Measurements from ENCODE around the gene CACNA1C. TPM values are rescaled to one million over a fixed set of nuclear protein-coding genes. Genes with fewer than 3 reads are reported as not detected.

Gene CACNA1C
- total and polyA plus RNA-seq, 2 of the 4 experiments (the other 2 are of a cell fraction): 1.6 to 2.6 TPM

- H3K27ac ChIP-seq (ENCODE audit: insufficient read depth, low read length): no peak overlapping the region
- no peaks in the 10 kb centered on the region for H3K27me3 ChIP-seq (ENCODE audit: control insufficient read depth, insufficient read depth, low read length)
- no peak overlapping the region for H2AK9ac ChIP-seq (replicated peaks; ENCODE audit: low read depth, low read length, poor library complexity)
- no peak overlapping the region for H4K8ac ChIP-seq (ENCODE audit: low read depth in 2 of 2, low read length in 2 of 2)
- DNase-seq (no peak), ATAC-seq (ENCODE audit: low read depth) (no peak)
- no peak overlapping the region for H3K56ac ChIP-seq (ENCODE audit: extremely low read depth, insufficient read depth, low read length)
- no peak overlapping the region for H2BK20ac ChIP-seq (ENCODE audit: low read depth, low read length)
- intact Hi-C loops (cut with micrococcal nuclease): no loop called here
- no CpG with 5 or more reads among the region's 3 CpGs for WGBS, 2 experiments (ENCODE audit: extremely low coverage in 2 of 2, insufficient read length in 1 of 2)
- H3K18ac ChIP-seq (ENCODE audit: low read depth, low read length): no peak overlapping the region
- dilution Hi-C loops (cut with HindIII; ENCODE audit: low sequenced_read_pairs, unreplicated experiment): no loop called here
- H3K79me1 ChIP-seq (ENCODE audit: low read depth in 1 of 2, low read length in 2 of 2): no peaks in the 10 kb centered on the region
- no peak overlapping the region for H2AK5ac ChIP-seq (ENCODE audit: low read depth, low read length)
- POLR2A ChIA-PET (ENCODE audit: unreplicated experiment): no interaction called here
- TF ChIP-seq CEBPB (IDR thresholded peaks at IDR 0.05; ENCODE audit: low read depth, low read length) (no peak), USF2 (IDR thresholded peaks at IDR 0.05; ENCODE audit: low read depth, low read length) (no peak), MAZ (IDR thresholded peaks at IDR 0.05; ENCODE audit: borderline replicate concordance, low read depth, low read length) (no peak), RAD21 (IDR thresholded peaks at IDR 0.05; ENCODE audit: low read length) (no peak), CHD1 (IDR thresholded peaks at IDR 0.05; ENCODE audit: low read depth, low read length) (no peak), SMC3 (IDR thresholded peaks at IDR 0.05; ENCODE audit: low read depth, low read length) (no peak), RCOR1 (IDR thresholded peaks at IDR 0.05; ENCODE audit: insufficient replicate concordance, low read length) (no peak), ELK1 (IDR thresholded peaks at IDR 0.05; ENCODE audit: borderline replicate concordance, low read depth, low read length) (no peak), MAFK (IDR thresholded peaks at IDR 0.05; ENCODE audit: low read depth, low read length) (no peak), NFE2L2 (IDR thresholded peaks at IDR 0.05; ENCODE audit: low read depth, low read length) (no peak), RFX5 (IDR thresholded peaks at IDR 0.05; ENCODE audit: low read depth, low read length) (no peak), FOS (IDR thresholded peaks at IDR 0.05; ENCODE audit: low read depth, low read length) (no peak), CTCF (conservative IDR thresholded peaks at IDR 0.05; ENCODE audit: low read depth, low read length) (no peak), MXI1 (IDR thresholded peaks at IDR 0.05; ENCODE audit: borderline replicate concordance, low read depth, low read length) (no peak), BHLHE40 (IDR thresholded peaks at IDR 0.05; ENCODE audit: low read depth, low read length) (no peak), POLR2A (IDR thresholded peaks at IDR 0.05; ENCODE audit: low read depth, low read length) (no peak)
- no TSS peak for BruUV-seq (replicated peaks)
- H4K91ac ChIP-seq (ENCODE audit: insufficient read depth, low read depth, low read length): no peak overlapping the region
- no peak overlapping the region for H2BK120ac ChIP-seq (ENCODE audit: low read depth, low read length)
- H3K9me1 ChIP-seq (ENCODE audit: insufficient read depth, low read length): no peaks in the 10 kb centered on the region
- H3K4me2 ChIP-seq (ENCODE audit: low read depth, low read length): no peak overlapping the region
- no peak overlapping the region for H3K23ac ChIP-seq (ENCODE audit: low read depth, low read length)
- no peak overlapping the region for H2AFZ ChIP-seq (replicated peaks; ENCODE audit: low read length, poor library complexity)
- no peaks in the 10 kb centered on the region for H3K4me1 ChIP-seq (ENCODE audit: control insufficient read depth, insufficient read depth, low read length)
- no peak overlapping the region for H2BK15ac ChIP-seq (ENCODE audit: low read depth, low read length)
- no peak overlapping the region for H3K4ac ChIP-seq (ENCODE audit: low read depth, low read length)
- H4K5ac ChIP-seq (ENCODE audit: low read depth, low read length): no peak overlapping the region
- H3K9me3 ChIP-seq (ENCODE audit: control insufficient read depth, insufficient read depth, low read length): no peaks in the 10 kb centered on the region; the same call in 1 of the 2 replicates
- no peaks in the 10 kb centered on the region for H4K20me1 ChIP-seq (ENCODE audit: insufficient read depth, low read length)
- H3K9ac ChIP-seq (ENCODE audit: low read depth, low read length): no peak overlapping the region
- peaks cover 11% of the 10 kb centered on the region for H3K36me3 ChIP-seq (ENCODE audit: control insufficient read depth, insufficient read depth, low read length)
- no peak overlapping the region for H3K14ac ChIP-seq (replicated peaks; ENCODE audit: low read depth, low read length)
- in situ Hi-C loops (cut with MboI; ENCODE audit: low sequenced_read_pairs): no loop called here
- H3K4me3 ChIP-seq (ENCODE audit: insufficient read depth, low read depth, low read length): no peak overlapping the region
- no peak overlapping the region for H2BK5ac ChIP-seq (ENCODE audit: low read depth, low read length, poor library complexity, severe bottlenecking)
- CTCF ChIA-PET: no interaction called here
These were observed 491.0 kb downstream of the CACNA1C start for GRCh38 chr12:2543801-2544200.

Measured in IMR-90 (cell line).